ENCODE data around the gene MUC6. TPM values are rescaled to one million over a fixed set of nuclear protein-coding genes. Genes with fewer than 3 reads are reported as not detected.

The MUC6 gene
- total RNA-seq, 1 experiment from 2014 or later, result 0.07 TPM

GRCh38 chr11:1072116-1072820, 35.8 kb upstream of the MUC6 start:
- DNase-seq, result peak; percentile 56 to 59
- Histone ChIP-seq H3K36me3 (ENCODE audit: low read depth) (no peaks in the 10 kb centered on the region), H3K27me3 (ENCODE audit: insufficient read depth, low read depth) (no peaks in the 10 kb centered on the region), H3K4me2 (no peak overlapping the region), H4K20me1 (ENCODE audit: insufficient read depth) (no peaks in the 10 kb centered on the region), H3F3A (ENCODE audit: insufficient read depth, low read depth) (no peaks in the 10 kb centered on the region), H3K9me2 (ENCODE audit: insufficient read depth) (no peaks in the 10 kb centered on the region), H3K27ac (no peak overlapping the region), H3K4me3 (no peak overlapping the region), H2AFZ (no peak overlapping the region), H3K9me3 (ENCODE audit: insufficient read depth, low read depth) (no peaks in the 10 kb centered on the region), H3K79me2 (ENCODE audit: low read depth) (no peaks in the 10 kb centered on the region), H3K4me1 (replicated peaks; ENCODE audit: insufficient read depth) (peaks cover 22% of the 10 kb centered on the region)
- ChIA-PET CTCF (no interaction called here), POLR2A (ENCODE audit: unreplicated experiment) (interaction anchor here (0.6 kb wide), 1 partner anchor 32 kb away, joined by 3 read pairs; no protein-coding TSS in a partner anchor)
- intact Hi-C loops (cut with micrococcal nuclease; ENCODE audit: unreplicated experiment), result no loop called here
- TSS peak; percentile 70 for BruUV-seq (replicated peaks)
- TF ChIP-seq, protein P1, sequence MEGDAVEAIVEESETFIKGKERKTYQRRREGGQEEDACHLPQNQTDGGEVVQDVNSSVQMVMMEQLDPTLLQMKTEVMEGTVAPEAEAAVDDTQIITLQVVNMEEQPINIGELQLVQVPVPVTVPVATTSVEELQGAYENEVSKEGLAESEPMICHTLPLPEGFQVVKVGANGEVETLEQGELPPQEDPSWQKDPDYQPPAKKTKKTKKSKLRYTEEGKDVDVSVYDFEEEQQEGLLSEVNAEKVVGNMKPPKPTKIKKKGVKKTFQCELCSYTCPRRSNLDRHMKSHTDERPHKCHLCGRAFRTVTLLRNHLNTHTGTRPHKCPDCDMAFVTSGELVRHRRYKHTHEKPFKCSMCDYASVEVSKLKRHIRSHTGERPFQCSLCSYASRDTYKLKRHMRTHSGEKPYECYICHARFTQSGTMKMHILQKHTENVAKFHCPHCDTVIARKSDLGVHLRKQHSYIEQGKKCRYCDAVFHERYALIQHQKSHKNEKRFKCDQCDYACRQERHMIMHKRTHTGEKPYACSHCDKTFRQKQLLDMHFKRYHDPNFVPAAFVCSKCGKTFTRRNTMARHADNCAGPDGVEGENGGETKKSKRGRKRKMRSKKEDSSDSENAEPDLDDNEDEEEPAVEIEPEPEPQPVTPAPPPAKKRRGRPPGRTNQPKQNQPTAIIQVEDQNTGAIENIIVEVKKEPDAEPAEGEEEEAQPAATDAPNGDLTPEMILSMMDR (conservative IDR thresholded peaks at IDR 0.05), result no peak
- no peak for TF ChIP-seq EZH2 (IDR thresholded peaks at IDR 0.05; ENCODE audit: low read depth)

GRCh38 chr11:1071571-1072115, 35.1 kb upstream of the MUC6 start:
- Histone ChIP-seq H3K9me2 (ENCODE audit: insufficient read depth) (no peaks in the 10 kb centered on the region), H3K4me2 (no peak overlapping the region), H4K20me1 (ENCODE audit: insufficient read depth) (no peaks in the 10 kb centered on the region), H3K9me3 (ENCODE audit: insufficient read depth, low read depth) (no peaks in the 10 kb centered on the region), H3K4me1 (replicated peaks; ENCODE audit: insufficient read depth) (peaks cover 22% of the 10 kb centered on the region), H3K36me3 (ENCODE audit: low read depth) (no peaks in the 10 kb centered on the region), H3K27ac (no peak overlapping the region), H2AFZ (no peak overlapping the region), H3K4me3 (no peak overlapping the region), H3K79me2 (ENCODE audit: low read depth) (no peaks in the 10 kb centered on the region), H3F3A (ENCODE audit: insufficient read depth, low read depth) (no peaks in the 10 kb centered on the region), H3K27me3 (ENCODE audit: insufficient read depth, low read depth) (no peaks in the 10 kb centered on the region)
- no peak for TF ChIP-seq EZH2 (IDR thresholded peaks at IDR 0.05; ENCODE audit: low read depth)
- TF ChIP-seq, protein P1 (conservative IDR thresholded peaks at IDR 0.05), result no peak
- no peak for DNase-seq
- no TSS peak for BruUV-seq (replicated peaks)
- CTCF ChIA-PET, result no interaction called here
- POLR2A ChIA-PET (ENCODE audit: unreplicated experiment), result interaction anchor here (0.6 kb wide), 1 partner anchor 140 kb away, joined by 25 read pairs; no protein-coding TSS in a partner anchor
- intact Hi-C loops (cut with micrococcal nuclease; ENCODE audit: unreplicated experiment), result no loop called here

- H3K79me2 ChIP-seq (ENCODE audit: low read depth), result no peaks in the 10 kb centered on the region
- H3K27ac ChIP-seq, result no peak overlapping the region
- no peaks in the 10 kb centered on the region for H3K27me3 ChIP-seq (ENCODE audit: insufficient read depth, low read depth)
- no peak overlapping the region for H3K4me2 ChIP-seq
- H3K4me3 ChIP-seq, result no peak overlapping the region
- H2AFZ ChIP-seq, result no peak overlapping the region
- ChIA-PET CTCF (no interaction called here), POLR2A (ENCODE audit: unreplicated experiment) (interaction anchor here (0.6 kb wide), 1 partner anchor 139 kb away, joined by 25 read pairs; no protein-coding TSS in a partner anchor)
- no peaks in the 10 kb centered on the region for H3K9me3 ChIP-seq (ENCODE audit: insufficient read depth, low read depth)
- intact Hi-C loops (cut with micrococcal nuclease; ENCODE audit: unreplicated experiment), result no loop called here
- no peak for DNase-seq
- H3K36me3 ChIP-seq (ENCODE audit: low read depth), result no peaks in the 10 kb centered on the region
- no peaks in the 10 kb centered on the region for H3K9me2 ChIP-seq (ENCODE audit: insufficient read depth)
- no peaks in the 10 kb centered on the region for H3F3A ChIP-seq (ENCODE audit: insufficient read depth, low read depth)
- TF ChIP-seq EZH2 (IDR thresholded peaks at IDR 0.05; ENCODE audit: low read depth), result no peak
- TF ChIP-seq, protein P1 (conservative IDR thresholded peaks at IDR 0.05), result no peak
- H3K4me1 ChIP-seq (replicated peaks; ENCODE audit: insufficient read depth), result peaks cover 22% of the 10 kb centered on the region
- no TSS peak for BruUV-seq (replicated peaks)
- no peaks in the 10 kb centered on the region for H4K20me1 ChIP-seq (ENCODE audit: insufficient read depth)
Measured at GRCh38 chr11:1070594-1071462, 34.3 kb upstream of the MUC6 start.
